AG10803 (cell line): ENCODE data around the gene PGPEP1.

Experiments
- DNase-seq: peaks from one replicate; pipeline ENCODE4 v3.0.0; 2010; ENCODE audit warnings: low read depth
- H3K4me3 ChIP-seq: 2 replicates; pipeline ENCODE4 v1.5.1; 2011; ENCODE audit warnings: mild to moderate bottlenecking, low read length, control low read depth
- CTCF ChIP-seq: conservative IDR thresholded peaks from 2 replicates; pipeline ENCODE4 v1.5.1; 2011; ENCODE audit warnings: mild to moderate bottlenecking, low read length, control low read depth, inconsistent platforms

PGPEP1 gene

GRCh38 chr19:18308948-18309325 lies 31.5 kb upstream of the PGPEP1 start:
- TF ChIP-seq CTCF: no peak
- no peak for DNase-seq
- H3K4me3 ChIP-seq: no peak overlapping the region

GRCh38 chr19:18309525-18310064 lies 30.8 kb upstream of the PGPEP1 start:
- DNase-seq: no peak
- no peak overlapping the region for H3K4me3 ChIP-seq
- TF ChIP-seq CTCF: no peak

GRCh38 chr19:18310118-18310909 lies 30.1 kb upstream of the PGPEP1 start:
- TF ChIP-seq CTCF: no peak
- DNase-seq: no peak
- no peak overlapping the region for H3K4me3 ChIP-seq

GRCh38 chr19:18310966-18311365 lies 29.4 kb upstream of the PGPEP1 start:
- no peak for DNase-seq
- no peak for TF ChIP-seq CTCF
- H3K4me3 ChIP-seq: no peak overlapping the region

GRCh38 chr19:18311502-18312091 lies 28.8 kb upstream of the PGPEP1 start:
- H3K4me3 ChIP-seq: no peak overlapping the region
- no peak for TF ChIP-seq CTCF
- DNase-seq: no peak

- H3K4me3 ChIP-seq: no peak overlapping the region
- no peak for TF ChIP-seq CTCF
- no peak for DNase-seq
Observed at GRCh38 chr19:18312092-18312534, 28.3 kb upstream of the PGPEP1 start.

- H3K4me3 ChIP-seq: no peak overlapping the region
- no peak for DNase-seq
- TF ChIP-seq CTCF: no peak
Observed at GRCh38 chr19:18313398-18313797, 27.0 kb upstream of the PGPEP1 start.
